Liver (tissue), 3 donors: ENCODE results near the gene LRRC36.

Experiments
- ATF3 ChIP-seq: IDR thresholded peaks from 2 replicates; pipeline ENCODE4 v1.6.1; 2016; ENCODE audit warnings: antibody characterized with exemption
- CTCF ChIP-seq: fragments of 150-350 bp; IDR thresholded peaks from 2 replicates; pipeline ENCODE4 v1.5.1; 2017; ENCODE audit warnings: improper control_type of control experiment, low read depth, low read length; ENCODE audit not compliant: missing input control
- EGR1 ChIP-seq, 2 donors: IDR thresholded peaks; 2 replicates each; pipeline ENCODE4 v1.6.1; 2016 to 2018; ENCODE audit warnings: antibody characterized with exemption in 2 of 2, low read depth in 2 of 2
- FOXA1 ChIP-seq: IDR thresholded peaks from 2 replicates; pipeline ENCODE4 v1.6.1; 2016; ENCODE audit warnings: antibody characterized with exemption
- GABPA ChIP-seq, 2 donors: IDR thresholded peaks in 1 of 2; conservative IDR thresholded peaks in 1 of 2; 2 replicates each; pipeline ENCODE4 v1.6.1; 2016; ENCODE audit warnings: antibody characterized with exemption in 2 of 2, mild to moderate bottlenecking in 1 of 2, moderate library complexity in 1 of 2
- JUND ChIP-seq, 2 donors: IDR thresholded peaks; 2 replicates each; pipeline ENCODE4 v1.6.1; 2016; ENCODE audit warnings: antibody characterized with exemption in 2 of 2
- MAX ChIP-seq: IDR thresholded peaks from 2 replicates; pipeline ENCODE4 v1.6.1; 2016; ENCODE audit warnings: antibody characterized with exemption
- RAD21 ChIP-seq, 2 donors: IDR thresholded peaks; 2 replicates each; pipeline ENCODE4 v1.6.1; 2016; ENCODE audit warnings: antibody characterized with exemption in 2 of 2, mild to moderate bottlenecking in 2 of 2
- REST ChIP-seq: IDR thresholded peaks from 2 replicates; pipeline ENCODE4 v1.6.1; 2016; ENCODE audit warnings: antibody characterized with exemption, mild to moderate bottlenecking
- RXRA ChIP-seq, 2 donors: IDR thresholded peaks; 2 replicates each; pipeline ENCODE4 v1.6.1; 2017 to 2018; ENCODE audit warnings: antibody characterized with exemption in 2 of 2, mild to moderate bottlenecking in 1 of 2
- SP1 ChIP-seq: IDR thresholded peaks from 2 replicates; pipeline ENCODE4 v1.6.1; 2018; ENCODE audit warnings: antibody characterized with exemption, mild to moderate bottlenecking
- TAF1 ChIP-seq: conservative IDR thresholded peaks from 2 replicates; pipeline ENCODE4 v1.6.1; 2016; ENCODE audit warnings: antibody characterized with exemption, mild to moderate bottlenecking
- YY1 ChIP-seq: IDR thresholded peaks from 2 replicates; pipeline ENCODE4 v1.6.1; 2016; ENCODE audit warnings: antibody characterized with exemption, mild to moderate bottlenecking
- ZBTB33 ChIP-seq: IDR thresholded peaks from 2 replicates; pipeline ENCODE4 v1.6.1; 2016; ENCODE audit warnings: antibody characterized with exemption
- donor health status: healthy.
- donor health status: healthy.

GRCh38 chr16:67425061-67425460 lies 98.4 kb downstream of the LRRC36 start:
- no peak for TF ChIP-seq ATF3
- TF ChIP-seq GABPA (IDR thresholded peaks at IDR 0.05 in 1 of 2, conservative IDR thresholded peaks at IDR 0.05 in 1 of 2): no peak
- no peak for TF ChIP-seq ZBTB33
- no peak for TF ChIP-seq TAF1
- TF ChIP-seq RAD21 (IDR thresholded peaks at IDR 0.05): no peak
- TF ChIP-seq CTCF: no peak
- no peak for TF ChIP-seq REST
- TF ChIP-seq JUND (IDR thresholded peaks at IDR 0.05): no peak
- no peak for TF ChIP-seq EGR1 (IDR thresholded peaks at IDR 0.05; ENCODE audit: low read depth in 2 of 2)
- TF ChIP-seq SP1: no peak
- no peak for TF ChIP-seq FOXA1
- TF ChIP-seq YY1: no peak
- TF ChIP-seq MAX: no peak
- TF ChIP-seq RXRA (IDR thresholded peaks at IDR 0.05): no peak
